Measurements from ENCODE around the gene USP6NL. TPM values are rescaled to one million over a fixed set of nuclear protein-coding genes. Genes with fewer than 3 reads are reported as not detected.

Gene USP6NL
- polyA plus RNA-seq, 1 of the 3 experiments (the other 2 are of a cell fraction), result 8.9 TPM

GRCh38 chr10:11541296-11541695, 70.2 kb downstream of the USP6NL start:
- Histone ChIP-seq H3K79me2 (ENCODE audit: insufficient read depth) (peaks cover 17% of the 10 kb centered on the region; the same call in 1 of the 2 replicates), H3K4me1 (ENCODE audit: control insufficient read depth in 1 of 2, insufficient read depth in 2 of 2, low read depth in 1 of 2, low read length in 1 of 2) (peaks cover 0 to 11% of the 10 kb centered on the region in 2 experiments; a peak in 2 of 4 replicates), H3K4me3 (ENCODE audit: low read depth in 2 of 2, low read length in 1 of 2) (no peak overlapping the region), H3K9me2 (no peaks in the 10 kb centered on the region), H3K27ac (ENCODE audit: low read depth in 2 of 2, low read length in 1 of 2) (no peak overlapping the region), H4K20me1 (ENCODE audit: insufficient read depth) (peaks cover 10% of the 10 kb centered on the region), H3K9ac (no peak overlapping the region), H3F3A (replicated peaks; ENCODE audit: insufficient read depth) (no peaks in the 10 kb centered on the region), H3K27me3 (ENCODE audit: insufficient read depth) (no peaks in the 10 kb centered on the region), H3K4me2 (no peak overlapping the region), H3K9me3 (no peaks in the 10 kb centered on the region), H3K36me3 (replicated peaks in 1 of 2; ENCODE audit: control insufficient read depth in 1 of 2, insufficient read depth in 2 of 2, low read length in 1 of 2) (no peaks in the 10 kb centered on the region), H2AFZ (ENCODE audit: low read depth) (no peak overlapping the region)
- 92% methylated on average over 3 of the region's 3 CpGs for WGBS (ENCODE audit: low lambda C conversion rate)
- TF ChIP-seq YY1 (IDR thresholded peaks at IDR 0.05; ENCODE audit: low read depth) (no peak), NFIC (IDR thresholded peaks at IDR 0.05; ENCODE audit: borderline replicate concordance) (no peak), JUND (IDR thresholded peaks at IDR 0.05) (no peak), GATA2 (CRISPR knock-in tag; IDR thresholded peaks at IDR 0.05) (no peak), NRF1 (IDR thresholded peaks at IDR 0.05; ENCODE audit: low read depth, low read length) (no peak), TAF1 (IDR thresholded peaks at IDR 0.05; ENCODE audit: borderline replicate concordance, low read depth, low read length) (no peak), RAD21 (IDR thresholded peaks at IDR 0.05; ENCODE audit: low read length) (no peak), EZH2phosphoT487 (IDR thresholded peaks at IDR 0.05; ENCODE audit: borderline replicate concordance, low read depth) (no peak), TCF12 (IDR thresholded peaks at IDR 0.05) (no peak), EP300 (IDR thresholded peaks at IDR 0.05; ENCODE audit: borderline replicate concordance in 1 of 2, low read depth in 1 of 2, low read length in 1 of 2) (no peak), SIN3A (IDR thresholded peaks at IDR 0.05; ENCODE audit: borderline replicate concordance, low read depth, low read length) (no peak), ELF1 (IDR thresholded peaks at IDR 0.05) (no peak)
- TF ChIP-seq, protein P1, sequence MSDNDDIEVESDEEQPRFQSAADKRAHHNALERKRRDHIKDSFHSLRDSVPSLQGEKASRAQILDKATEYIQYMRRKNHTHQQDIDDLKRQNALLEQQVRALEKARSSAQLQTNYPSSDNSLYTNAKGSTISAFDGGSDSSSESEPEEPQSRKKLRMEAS (IDR thresholded peaks at IDR 0.05; ENCODE audit: low read depth), result no peak
- TF ChIP-seq, protein P2, sequence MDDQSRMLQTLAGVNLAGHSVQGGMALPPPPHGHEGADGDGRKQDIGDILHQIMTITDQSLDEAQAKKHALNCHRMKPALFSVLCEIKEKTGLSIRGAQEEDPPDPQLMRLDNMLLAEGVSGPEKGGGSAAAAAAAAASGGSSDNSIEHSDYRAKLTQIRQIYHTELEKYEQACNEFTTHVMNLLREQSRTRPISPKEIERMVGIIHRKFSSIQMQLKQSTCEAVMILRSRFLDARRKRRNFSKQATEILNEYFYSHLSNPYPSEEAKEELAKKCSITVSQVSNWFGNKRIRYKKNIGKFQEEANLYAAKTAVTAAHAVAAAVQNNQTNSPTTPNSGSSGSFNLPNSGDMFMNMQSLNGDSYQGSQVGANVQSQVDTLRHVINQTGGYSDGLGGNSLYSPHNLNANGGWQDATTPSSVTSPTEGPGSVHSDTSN (IDR thresholded peaks at IDR 0.05), result no peak
- CTCF ChIA-PET, result interaction anchor here (1.0 kb wide), 1 partner anchor 25 kb away, joined by 3 read pairs; no protein-coding TSS in a partner anchor
- DNase-seq, result no peak
- POLR2A ChIA-PET, result no interaction called here

- no peaks in the 10 kb centered on the region for H3K9me2 ChIP-seq
- H3K4me2 ChIP-seq, result no peak overlapping the region
- peaks cover 27% of the 10 kb centered on the region; the same call in 1 of the 2 replicates for H3K79me2 ChIP-seq (ENCODE audit: insufficient read depth)
- POLR2A ChIA-PET, result no interaction called here
- 100% methylated on average over 2 of the region's 2 CpGs for WGBS (ENCODE audit: low lambda C conversion rate)
- no peaks in the 10 kb centered on the region for H3K27me3 ChIP-seq (ENCODE audit: insufficient read depth)
- peaks cover 0 to 3% of the 10 kb centered on the region in 2 experiments; a peak in 2 of 4 replicates for H3K4me1 ChIP-seq (ENCODE audit: control insufficient read depth in 1 of 2, insufficient read depth in 2 of 2, low read depth in 1 of 2, low read length in 1 of 2)
- no peak overlapping the region for H3K4me3 ChIP-seq (ENCODE audit: low read depth in 2 of 2, low read length in 1 of 2)
- no peaks in the 10 kb centered on the region for H3F3A ChIP-seq (replicated peaks; ENCODE audit: insufficient read depth)
- H2AFZ ChIP-seq (ENCODE audit: low read depth), result no peak overlapping the region
- CTCF ChIA-PET, result no interaction called here
- H4K20me1 ChIP-seq (ENCODE audit: insufficient read depth), result peaks cover 10% of the 10 kb centered on the region
- no peak for DNase-seq
- H3K9me3 ChIP-seq, result no peaks in the 10 kb centered on the region
- H3K36me3 ChIP-seq (replicated peaks in 1 of 2; ENCODE audit: control insufficient read depth in 1 of 2, insufficient read depth in 2 of 2, low read length in 1 of 2), result no peaks in the 10 kb centered on the region
- H3K27ac ChIP-seq (ENCODE audit: low read depth in 2 of 2, low read length in 1 of 2), result no peak overlapping the region
- no peak overlapping the region for H3K9ac ChIP-seq
- TF ChIP-seq, protein P2 (IDR thresholded peaks at IDR 0.05), result no peak
- TF ChIP-seq NFIC (IDR thresholded peaks at IDR 0.05; ENCODE audit: borderline replicate concordance) (no peak), YY1 (IDR thresholded peaks at IDR 0.05; ENCODE audit: low read depth) (no peak), FOSL2 (IDR thresholded peaks at IDR 0.05; ENCODE audit: borderline replicate concordance, low read depth) (no peak; the same call in 1 of the 2 replicates), GABPA (IDR thresholded peaks at IDR 0.05; ENCODE audit: low read depth) (no peak), JUND (IDR thresholded peaks at IDR 0.05) (no peak; the same call in 1 of the 2 replicates), FOXJ3 (CRISPR knock-in tag; IDR thresholded peaks at IDR 0.05) (no peak), ZBTB33 (IDR thresholded peaks at IDR 0.05; ENCODE audit: borderline replicate concordance, low read depth) (no peak), EP300 (IDR thresholded peaks at IDR 0.05; ENCODE audit: borderline replicate concordance in 1 of 2, low read depth in 1 of 2, low read length in 1 of 2) (no peak)
- TF ChIP-seq, protein P3, sequence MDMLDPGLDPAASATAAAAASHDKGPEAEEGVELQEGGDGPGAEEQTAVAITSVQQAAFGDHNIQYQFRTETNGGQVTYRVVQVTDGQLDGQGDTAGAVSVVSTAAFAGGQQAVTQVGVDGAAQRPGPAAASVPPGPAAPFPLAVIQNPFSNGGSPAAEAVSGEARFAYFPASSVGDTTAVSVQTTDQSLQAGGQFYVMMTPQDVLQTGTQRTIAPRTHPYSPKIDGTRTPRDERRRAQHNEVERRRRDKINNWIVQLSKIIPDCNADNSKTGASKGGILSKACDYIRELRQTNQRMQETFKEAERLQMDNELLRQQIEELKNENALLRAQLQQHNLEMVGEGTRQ (IDR thresholded peaks at IDR 0.05; ENCODE audit: borderline replicate concordance, low read depth, low read length), result no peak
- TF ChIP-seq, protein P1 (IDR thresholded peaks at IDR 0.05; ENCODE audit: low read depth), result no peak
Observed at GRCh38 chr10:11539191-11539868, 72.1 kb downstream of the USP6NL start.
